Motor neuron (in vitro differentiated cells): ENCODE data around the gene TOGARAM2. TPM values are rescaled to one million over a fixed set of nuclear protein-coding genes. Genes with fewer than 3 reads are reported as not detected.
"Not testable (repeated sequence)": the region's sequence is repeated elsewhere in the genome, so short reads cannot be mapped to it uniquely, and the experiment has no call there.

Experiments used
- ATAC-seq, 8 experiments: fragments of 200-7000 bp; cut with Tn5 transposase; replicated peaks in 6 of 8; 2 replicates each; pipeline ENCODE4 v1.8.0; 2021; ENCODE audit warnings: mild to moderate bottlenecking in 8 of 8, moderate library complexity in 8 of 8
- H3K27ac ChIP-seq, 2 donors: fragments of 250-450 bp; sonication (Bioruptor Pico); 2 replicates each; pipeline ENCODE4 v1.9.0; 2021; ENCODE audit warnings: antibody characterized with exemption in 2 of 2, mild to moderate bottlenecking in 2 of 2, moderate library complexity in 1 of 2
- H3K4me1 ChIP-seq, 2 donors: fragments of 250-450 bp; sonication (Bioruptor Pico); replicated peaks in 1 of 2; 2 replicates each; pipeline ENCODE4 v1.6.1; 2021; ENCODE audit warnings: antibody characterized with exemption in 2 of 2, mild to moderate bottlenecking in 2 of 2, moderate library complexity in 1 of 2
- H3K4me3 ChIP-seq, 5 donors: fragments of 250-450 bp; sonication (Bioruptor Pico); 2 replicates each; pipeline ENCODE4 v1.9.0; 2021; ENCODE audit warnings: antibody characterized with exemption in 5 of 5, mild to moderate bottlenecking in 5 of 5, moderate library complexity in 4 of 5
- WGBS, 10 experiments: fragments of 450-650 bp; shearing (Covaris generic); methylation state at CpG; one replicate each; pipeline ENCODE4 v1.0.0; 2022; 5-methylcytosine and 5-hydroxymethylcytosine counted together
- in situ Hi-C, 9 experiments: fragments of 400-800 bp; cut with MboI; loops; one replicate each; pipeline ENCODE4 v1.15.0; 2021; ENCODE audit warnings: low sequenced_read_pairs in 9 of 9, low pct_unique_long_range_greater_than_20kb in 2 of 9; ENCODE audit not compliant: unreplicated experiment in 9 of 9
- total RNA-seq, 8 experiments: library from RNA; unstranded; fragments of 300-600 nt; gene quantifications; 2 replicates each; pipeline versions ENCODE4 v1.2.3 to v1.2.4, GENCODE V29; 2022

The TOGARAM2 gene
- total RNA-seq, 8 experiments from 2014 or later, result 0.05 to 7.6 (median 0.63) TPM

- Histone ChIP-seq H3K4me3 (peak overlapping the region in 1 of 5 donors; percentile 37), H3K4me1 (peaks cover 0 to 9% of the 10 kb centered on the region in 2 donors), H3K27ac (no peak overlapping the region)
- in situ Hi-C loops, result loop anchor here in 6 of 9 experiments (10.0 to 25.0 kb wide), 5 partner anchors 231 to 1131 kb away; no protein-coding TSS in a partner anchor
- ATAC-seq, result peak in 7 of 8 experiments; percentile 8 to 77 (median 51)
- 0 to 49% (median 14%) methylated on average over 3 to 10 of the region's 11 CpGs; no CpG with 5 or more reads in 2 of the 10 experiments for WGBS, 10 experiments
Measured at GRCh38 chr2:28956415-28956826, 24.7 kb upstream of the TOGARAM2 start.

- in situ Hi-C loops, result loop anchor here in 6 of 9 experiments (10.0 to 25.0 kb wide), 5 partner anchors 230 to 1130 kb away; no protein-coding TSS in a partner anchor
- Histone ChIP-seq H3K4me3 (peak overlapping the region in 1 of 5 donors; percentile 37), H3K27ac (no peak overlapping the region), H3K4me1 (peaks cover 0 to 7% of the 10 kb centered on the region in 2 donors)
- peak in 3 of 8 experiments; percentile 2 to 39 (median 27) for ATAC-seq
- 11 to 75% (median 39%) methylated on average over 2 to 14 of the region's 15 CpGs; no CpG with 5 or more reads in 2 of the 10 experiments for WGBS, 10 experiments
Measured at GRCh38 chr2:28956890-28957289, 24.2 kb upstream of the TOGARAM2 start.

GRCh38 chr2:28958689-28959088 lies 22.4 kb upstream of the TOGARAM2 start:
- no peak overlapping the region for H3K27ac ChIP-seq
- ATAC-seq, result peak; percentile 78 to 99 (median 90)
- peaks cover 0 to 6% of the 10 kb centered on the region in 2 donors for H3K4me1 ChIP-seq
- 0 to 100% (median 8%) methylated on average over 1 to 7 of the region's 9 CpGs for WGBS, 10 experiments
- no peak overlapping the region for H3K4me3 ChIP-seq
- in situ Hi-C loops, result loop anchor here in 6 of 9 experiments (10.0 to 25.0 kb wide), 5 partner anchors 229 to 1129 kb away; no protein-coding TSS in a partner anchor

GRCh38 chr2:28960401-28960800 lies 20.7 kb upstream of the TOGARAM2 start:
- in situ Hi-C loops, result loop anchor here in 7 of 9 experiments (10.0 to 25.0 kb wide), 5 partner anchors 227 to 1127 kb away; no protein-coding TSS in a partner anchor
- Histone ChIP-seq H3K4me1 (peaks cover 0 to 6% of the 10 kb centered on the region in 2 donors), H3K27ac (no peak overlapping the region), H3K4me3 (no peak overlapping the region)
- no peak for ATAC-seq
- WGBS, 10 experiments, result 29 to 100% (median 59%) methylated on average over 2 to 5 of the region's 5 CpGs

- ATAC-seq, result no peak
- in situ Hi-C loops, result loop anchor here in 7 of 9 experiments (10.0 to 25.0 kb wide), 5 partner anchors 225 to 1125 kb away; no protein-coding TSS in a partner anchor
- no peak overlapping the region for H3K27ac ChIP-seq
- 80 to 100% (median 93%) methylated on average over 1 of the region's 1 CpG; no CpG with 5 or more reads in 6 of the 10 experiments for WGBS, 10 experiments
- H3K4me3 ChIP-seq, result no peak overlapping the region
- H3K4me1 ChIP-seq, result no peaks in the 10 kb centered on the region
Measured at GRCh38 chr2:28962505-28962904, 18.6 kb upstream of the TOGARAM2 start.

GRCh38 chr2:28970464-28971160 lies 10.5 kb upstream of the TOGARAM2 start:
- peak in 2 of 8 experiments; percentile 50 to 95 for ATAC-seq
- Histone ChIP-seq H3K4me3 (no peak overlapping the region), H3K27ac (no peak overlapping the region), H3K4me1 (peaks cover 0 to 2% of the 10 kb centered on the region in 2 donors)
- in situ Hi-C loops, result loop anchor here in 5 of 9 experiments (25.0 kb wide), 3 partner anchors 217 to 1117 kb away; no protein-coding TSS in a partner anchor
- 20 to 100% (median 69%) methylated on average over 1 to 5 of the region's 6 CpGs; no CpG with 5 or more reads in 2 of the 10 experiments for WGBS, 10 experiments

- Histone ChIP-seq H3K4me3 (no peak overlapping the region), H3K4me1 (peaks cover 0 to 2% of the 10 kb centered on the region in 2 donors), H3K27ac (no peak overlapping the region)
- no peak for ATAC-seq
- 27 to 100% (median 71%) methylated on average over 1 to 6 of the region's 6 CpGs; no CpG with 5 or more reads in 3 of the 10 experiments for WGBS, 10 experiments
- in situ Hi-C loops, result loop anchor here in 5 of 9 experiments (25.0 kb wide), 3 partner anchors 214 to 1114 kb away; no protein-coding TSS in a partner anchor
Measured at GRCh38 chr2:28972778-28973335, 8.2 kb upstream of the TOGARAM2 start.

GRCh38 chr2:28974252-28974651 lies 6.8 kb upstream of the TOGARAM2 start:
- Histone ChIP-seq H3K4me1 (peaks cover 0 to 2% of the 10 kb centered on the region in 2 donors), H3K4me3 (no peak overlapping the region), H3K27ac (no peak overlapping the region)
- 61 to 100% (median 84%) methylated on average over 1 to 4 of the region's 4 CpGs; no CpG with 5 or more reads in 1 of the 10 experiments for WGBS, 10 experiments
- no peak for ATAC-seq
- in situ Hi-C loops, result loop anchor here in 5 of 9 experiments (25.0 kb wide), 3 partner anchors 213 to 1113 kb away; no protein-coding TSS in a partner anchor

- ATAC-seq, result no peak
- 29 to 100% (median 90%) methylated on average over 1 of the region's 1 CpG; no CpG with 5 or more reads in 5 of the 10 experiments for WGBS, 10 experiments
- no peak overlapping the region for H3K27ac ChIP-seq
- peaks cover 0 to 9% of the 10 kb centered on the region in 2 donors for H3K4me1 ChIP-seq
- in situ Hi-C loops, result no loop called here
- H3K4me3 ChIP-seq, result no peak overlapping the region
Measured at GRCh38 chr2:28975671-28976070, 5.4 kb upstream of the TOGARAM2 start.

- in situ Hi-C loops, result no loop called here
- Histone ChIP-seq H3K4me1 (peaks cover 0 to 11% of the 10 kb centered on the region in 2 donors), H3K4me3 (no peak overlapping the region), H3K27ac (no peak overlapping the region)
- WGBS, 10 experiments, result 0 to 60% methylated on average over 1 of the region's 3 CpGs; no CpG with 5 or more reads in 8 of the 10 experiments
- peak in 3 of 8 experiments; percentile 88 to 93 (median 92) for ATAC-seq
Measured at GRCh38 chr2:28976584-28976983, 4.5 kb upstream of the TOGARAM2 start.

GRCh38 chr2:28977176-28977875 lies 3.8 kb upstream of the TOGARAM2 start:
- in situ Hi-C loops, result no loop called here
- no peak for ATAC-seq
- WGBS, 10 experiments, result 60 to 93% (median 83%) methylated on average over 1 to 5 of the region's 10 CpGs; no CpG with 5 or more reads in 3 of the 10 experiments
- Histone ChIP-seq H3K27ac (no peak overlapping the region), H3K4me1 (peaks cover 0 to 11% of the 10 kb centered on the region in 2 donors), H3K4me3 (no peak overlapping the region)

GRCh38 chr2:28978001-28978400 lies 3.1 kb upstream of the TOGARAM2 start:
- in situ Hi-C loops, result not testable (repeated sequence)
- 80 to 100% (median 94%) methylated on average over 1 to 8 of the region's 8 CpGs; no CpG with 5 or more reads in 3 of the 10 experiments for WGBS, 10 experiments

More at GRCh38 chr2:28978001-28978400, 3.1 kb upstream of the TOGARAM2 start:
- H3K4me3 ChIP-seq, H3K27ac ChIP-seq, ATAC-seq: not testable (repeated sequence)
- H3K4me1 ChIP-seq, result peaks cover 0 to 11% of the 10 kb centered on the region in 2 donors
